Stimulated activated CD4-positive, alpha-beta T cell treated with anti-CD3 and anti-CD28 coated beads, TNF-alpha, amount 100 ng/mL, for 1 hour (primary cell): Measurements from ENCODE around the gene RNF181.
"Not testable (repeated sequence)": the region's sequence is repeated elsewhere in the genome, so short reads cannot be mapped to it uniquely, and the experiment has no call there.

Experiments
- DNase-seq, 3 donors: peaks; one replicate each; pipeline ENCODE4 v3.0.0-alpha.2; 2020; ENCODE audit warnings: low read depth in 3 of 3, low spot score in 1 of 3

Gene RNF181, protein sequence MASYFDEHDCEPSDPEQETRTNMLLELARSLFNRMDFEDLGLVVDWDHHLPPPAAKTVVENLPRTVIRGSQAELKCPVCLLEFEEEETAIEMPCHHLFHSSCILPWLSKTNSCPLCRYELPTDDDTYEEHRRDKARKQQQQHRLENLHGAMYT

GRCh38 chr2:85595301-85596025, at the start of gene RNF181:
Gene RNF181, plus strand, starts transcription at chr2:85595745. Its CDS starts 19 bp downstream, at chr2:85595764.
- peak; percentile 69 to 78 (median 77) for DNase-seq

DNA sequence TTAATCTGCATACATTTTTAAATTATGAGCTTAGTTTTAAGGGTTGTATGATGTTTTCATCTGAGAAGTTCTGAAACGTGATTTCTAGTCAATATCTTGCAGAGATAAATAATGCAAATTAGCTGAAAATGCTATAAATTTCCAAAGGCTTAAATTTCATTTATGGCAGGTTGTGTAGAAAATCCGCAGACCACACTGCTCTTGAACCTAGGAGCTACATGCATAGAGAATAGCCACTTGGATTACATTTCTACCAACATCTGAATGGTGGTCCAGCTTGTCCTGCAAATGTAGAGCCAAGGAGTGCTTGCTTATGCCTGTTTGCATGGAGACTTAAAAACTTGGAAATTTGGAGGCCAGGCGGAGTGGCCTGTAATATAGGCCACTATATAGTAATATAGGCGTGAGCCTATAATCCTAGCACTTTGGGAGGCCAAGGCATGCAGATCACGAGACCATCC, 49.7 kb upstream of the RNF181 start:
- no peak for DNase-seq

DNA sequence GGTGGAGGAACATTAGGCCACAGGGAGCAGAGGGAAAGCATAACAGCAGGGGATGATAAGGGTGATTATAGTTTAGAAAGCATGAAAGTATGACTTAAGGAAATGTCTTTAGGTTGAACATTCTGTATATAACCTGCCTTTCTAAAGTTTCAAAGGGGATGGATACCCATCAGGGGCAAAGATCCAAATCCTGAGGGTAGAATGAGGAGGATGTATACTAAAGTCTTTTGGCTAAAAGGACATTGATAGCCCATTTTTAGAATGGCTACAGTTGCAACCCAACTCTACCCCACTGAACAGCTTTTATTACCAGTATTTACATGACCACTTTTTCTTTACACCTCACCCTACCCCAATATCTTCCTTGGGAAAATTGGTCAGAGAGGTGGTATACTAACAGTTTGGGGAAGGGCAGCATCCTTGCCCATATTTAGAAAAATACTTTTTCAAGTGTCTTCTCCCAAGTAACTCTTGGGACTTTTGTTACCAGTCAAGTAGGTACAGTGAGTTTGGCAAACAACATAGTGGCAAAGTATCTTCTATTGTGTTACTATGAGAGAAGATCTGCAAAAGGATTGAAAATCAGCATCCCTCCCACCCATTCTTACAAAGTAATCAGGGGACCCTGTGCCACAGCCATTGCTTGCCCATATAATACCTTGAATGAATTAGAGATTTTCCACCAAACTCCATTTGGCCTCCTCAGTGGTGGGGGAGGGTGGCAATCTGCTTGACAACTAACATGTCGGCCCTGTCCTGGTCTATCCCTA, 48.3 kb upstream of the RNF181 start:
- DNase-seq, result no peak

DNA sequence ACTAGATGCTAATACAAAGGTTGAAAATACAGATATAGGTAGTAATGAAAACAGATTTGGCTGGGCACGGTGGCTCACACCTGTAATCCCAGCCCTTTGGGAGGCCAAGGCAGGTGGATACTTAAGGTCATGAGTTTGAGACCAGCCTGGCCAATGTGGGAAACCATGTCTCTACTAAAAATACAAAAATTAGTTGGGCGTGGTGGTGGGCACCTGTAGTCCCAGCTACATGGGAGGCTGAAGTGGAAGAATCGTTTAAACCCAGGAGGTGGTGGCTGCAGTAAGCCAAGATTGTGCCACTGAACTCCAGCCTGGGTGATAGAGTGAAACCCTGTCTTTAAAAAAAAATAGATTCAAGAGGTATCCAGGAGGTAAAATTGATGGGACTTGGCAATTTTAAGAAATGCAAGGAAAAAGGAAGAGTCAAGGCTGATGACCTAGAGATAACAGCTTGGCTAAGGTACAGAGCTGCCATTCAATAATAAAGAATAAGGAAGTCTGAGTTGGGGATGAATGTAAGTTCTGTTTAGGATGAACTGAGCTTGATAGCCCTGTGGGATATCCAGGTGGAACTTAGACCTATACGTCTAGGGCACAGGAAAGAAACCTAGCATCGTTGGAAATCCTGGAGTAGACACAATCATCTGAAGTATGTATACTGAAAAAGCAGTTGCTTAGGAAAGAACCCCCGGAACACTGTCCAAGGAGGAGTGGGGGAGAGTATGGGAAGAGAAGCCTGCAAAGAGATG, 47.5 kb upstream of the RNF181 start:
- no peak for DNase-seq

GRCh38 chr2:85548608-85548900, 47.0 kb upstream of the RNF181 start:
- no peak for DNase-seq

GRCh38 chr2:85549095-85549494, 46.5 kb upstream of the RNF181 start:
- DNase-seq, result no peak

DNA sequence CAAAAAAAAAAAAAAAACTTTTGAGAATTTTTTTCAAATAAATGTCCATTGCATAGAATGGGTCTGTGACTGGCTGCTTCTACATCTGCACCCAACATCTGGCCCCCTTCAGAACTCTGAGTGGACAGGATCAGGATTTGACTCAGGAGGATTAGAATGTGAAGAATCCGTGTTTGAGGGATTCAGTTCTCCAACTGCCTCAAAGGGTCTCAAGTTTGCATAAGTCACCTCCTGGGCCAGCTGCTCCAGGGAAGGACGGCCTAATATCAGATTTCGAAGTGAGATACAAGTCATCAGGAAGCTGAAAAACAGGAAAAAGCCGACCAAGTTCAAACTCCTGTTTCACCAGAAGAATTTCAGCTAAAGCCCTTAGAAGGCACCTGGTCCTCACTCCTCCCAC, 45.7 kb upstream of the RNF181 start:
- no peak for DNase-seq

- DNase-seq, result no peak
Observed at GRCh38 chr2:85550486-85550885, 45.1 kb upstream of the RNF181 start.

- DNase-seq, result peak; percentile 72 to 84 (median 75)
Observed at GRCh38 chr2:85551698-85552678, 43.6 kb upstream of the RNF181 start.

DNA sequence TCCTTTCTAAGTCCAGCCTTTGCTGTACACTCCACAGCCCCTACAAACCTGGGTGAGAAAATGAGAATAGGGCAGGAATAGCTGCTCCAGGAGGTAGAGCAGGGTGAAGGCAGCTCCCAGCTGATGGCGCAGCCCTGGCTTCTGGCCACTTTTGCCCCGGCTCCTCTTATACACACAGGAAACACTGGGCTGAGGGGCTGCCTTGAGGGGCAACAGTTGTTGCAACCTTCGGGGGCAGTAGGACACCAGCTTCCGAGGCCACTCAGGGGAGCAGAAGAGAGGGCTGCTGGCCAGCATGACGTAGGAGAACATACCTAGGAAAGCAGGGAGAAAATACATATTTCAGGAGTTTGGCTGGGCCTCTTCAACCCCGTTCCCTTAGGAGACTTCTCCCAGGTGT, 42.4 kb upstream of the RNF181 start:
- DNase-seq, result no peak

DNA sequence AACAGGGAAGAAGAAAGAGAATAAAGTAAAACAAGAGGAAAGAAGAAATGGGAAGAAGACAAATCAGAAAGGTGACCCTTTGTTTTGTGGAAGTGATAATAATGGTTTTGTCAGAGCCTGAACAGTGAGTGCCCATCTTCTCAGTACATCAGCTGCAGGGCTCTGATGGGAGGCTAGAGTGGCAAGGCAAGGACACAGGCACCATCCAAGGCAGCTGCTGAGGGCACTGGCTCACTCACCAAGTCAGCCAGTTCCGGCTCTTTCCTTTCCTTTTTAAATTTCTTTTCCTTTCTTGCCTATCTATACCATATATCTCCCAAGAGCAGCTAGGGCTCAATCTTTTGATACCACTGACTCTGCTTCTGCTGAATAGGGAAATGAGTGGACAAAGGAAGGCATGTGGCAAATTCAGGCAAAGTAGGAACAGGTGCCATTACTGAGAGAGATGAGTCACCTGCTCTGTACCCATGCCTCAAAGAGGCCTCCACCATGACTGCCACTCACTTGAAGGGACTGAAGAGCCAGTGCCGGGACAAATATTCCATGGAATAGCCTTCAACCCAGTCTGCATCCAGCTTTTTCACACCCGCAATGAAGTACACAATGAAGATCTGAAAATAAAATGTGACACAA, 40.4 kb upstream of the RNF181 start:
- DNase-seq, result no peak

DNA sequence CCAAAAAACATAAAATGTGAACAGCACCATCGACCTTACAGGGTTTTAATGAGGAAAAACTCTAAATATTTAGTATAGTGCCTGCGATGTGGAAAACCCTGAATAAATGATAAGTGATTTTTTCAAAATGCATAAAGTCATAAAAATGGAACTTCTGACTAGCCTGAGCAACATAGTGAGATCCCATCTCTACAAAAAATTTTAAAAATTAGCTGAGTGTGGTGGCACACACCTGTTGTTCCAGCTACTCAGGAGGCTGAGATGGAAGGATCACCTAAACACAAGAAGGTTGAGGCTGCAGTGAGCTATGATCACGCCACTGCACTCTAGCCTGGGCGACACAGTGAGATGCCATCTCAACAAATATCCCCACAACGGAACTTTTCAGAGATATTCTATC, 38.4 kb upstream of the RNF181 start:
- no peak for DNase-seq

GRCh38 chr2:85558160-85558559, 37.4 kb upstream of the RNF181 start:
- DNase-seq, result no peak

DNA sequence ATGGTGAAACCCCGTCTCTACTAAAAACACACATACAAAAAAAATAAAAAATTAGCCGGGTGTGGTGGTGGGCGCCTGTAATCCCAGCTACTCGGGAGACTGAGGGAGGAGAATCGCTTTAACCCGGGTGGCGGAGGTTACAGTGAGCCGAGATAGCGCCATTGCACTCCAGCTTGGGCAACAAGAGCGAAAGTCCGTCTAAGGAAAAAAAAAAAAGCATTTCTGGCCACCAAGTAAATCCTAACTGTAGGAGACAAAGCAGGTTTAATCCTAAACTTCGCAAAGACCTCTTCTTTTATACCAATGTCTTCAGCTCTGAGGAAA, 35.2 kb upstream of the RNF181 start:
- DNase-seq, result not testable (repeated sequence)

DNA sequence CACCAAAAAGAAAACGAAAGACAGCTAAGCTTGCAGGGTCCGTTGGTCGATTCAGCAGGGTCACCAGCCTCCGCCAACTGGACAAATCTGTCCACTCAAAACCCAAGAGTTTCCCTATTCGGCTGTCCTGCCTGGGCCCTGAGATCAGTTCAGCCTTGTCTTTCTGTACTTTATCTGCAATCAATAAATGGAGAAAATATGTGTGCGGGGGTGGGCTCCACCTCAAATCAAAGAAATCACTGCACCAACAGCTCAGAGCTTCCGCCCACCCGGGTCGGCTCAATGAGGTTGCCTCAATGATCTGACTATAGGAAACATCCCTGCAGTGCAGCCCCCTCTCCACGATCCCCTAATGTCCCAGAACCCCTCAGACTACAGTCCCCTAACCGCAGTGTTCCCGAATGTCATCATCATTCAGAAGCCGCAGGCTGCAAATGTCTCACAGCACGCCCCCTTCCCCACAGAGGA, 34.7 kb upstream of the RNF181 start:
- no peak for DNase-seq

DNA sequence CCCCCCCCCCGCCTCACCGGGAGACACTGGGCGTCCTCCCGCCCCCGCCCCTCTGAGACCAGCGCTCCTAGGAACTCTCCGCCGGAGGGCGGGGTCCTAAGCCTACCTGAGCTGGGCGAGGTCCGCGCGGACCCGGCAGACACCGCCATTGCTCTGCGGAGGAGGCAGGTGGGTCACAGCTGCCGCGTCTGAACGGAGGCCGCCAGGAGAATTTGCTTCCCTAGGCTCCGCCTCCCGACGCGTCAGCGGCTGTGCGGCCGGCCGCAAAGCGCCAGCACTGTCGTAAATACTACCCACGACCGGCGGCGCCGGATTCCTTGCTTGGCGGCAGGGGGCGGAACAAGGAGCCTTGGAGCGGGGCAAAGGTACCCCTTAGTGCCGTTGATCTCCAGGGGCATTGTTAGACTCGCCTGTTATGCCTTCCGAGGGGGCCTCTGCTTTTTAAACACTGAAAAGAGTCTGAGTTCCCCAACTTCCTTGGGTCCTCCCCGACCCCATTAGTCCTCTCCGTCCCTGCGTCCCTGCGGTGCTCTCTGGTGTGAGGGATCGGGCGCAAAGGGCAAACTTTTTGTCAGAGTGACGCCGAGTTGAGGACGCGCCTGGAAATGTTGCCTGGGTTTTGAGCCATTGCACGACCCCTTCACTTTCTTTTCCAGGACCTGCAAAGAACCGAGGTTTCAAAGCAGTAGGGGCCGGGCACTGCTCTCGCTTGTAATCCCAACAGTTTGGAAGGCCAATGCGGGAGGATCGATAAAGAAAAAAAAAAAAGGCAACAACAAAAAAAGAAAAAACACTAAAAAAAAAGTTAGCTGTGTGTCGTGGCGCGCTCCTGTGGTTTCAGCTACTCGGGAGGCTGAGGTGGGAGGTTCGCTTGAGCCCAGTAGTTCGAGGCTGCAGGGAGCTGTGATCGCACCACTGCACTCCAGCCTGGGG, 34.0 kb upstream of the RNF181 start, which contains the start of gene GGCX:
TSS of gene GGCX (minus strand) at position 214 of the 933 bp plus-strand sequence. CDS start at position 149, 65 bp downstream.
- DNase-seq, result peak; percentile 81 to 89 (median 87)

- DNase-seq, result no peak
Observed at GRCh38 chr2:85564144-85564563, 31.4 kb upstream of the RNF181 start.

DNA sequence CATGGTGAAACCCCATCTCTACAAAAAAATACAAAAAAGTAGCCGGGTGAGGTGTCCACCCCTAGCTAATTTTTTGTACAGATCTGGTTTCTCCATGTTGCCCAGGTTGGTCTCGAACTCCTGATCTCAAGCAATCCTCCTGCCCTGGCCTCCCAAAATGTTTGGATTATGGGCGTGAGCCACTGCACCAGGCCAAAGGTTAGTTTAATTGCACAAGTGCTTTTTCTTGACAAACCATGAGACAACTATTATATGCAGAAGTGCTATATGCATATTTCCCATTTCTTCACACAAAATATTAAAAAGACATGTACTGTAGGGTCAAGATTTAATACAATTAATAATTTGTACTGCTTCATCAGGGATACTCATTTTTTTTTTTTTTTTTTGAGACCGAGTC, 29.3 kb upstream of the RNF181 start:
- no peak for DNase-seq

DNA sequence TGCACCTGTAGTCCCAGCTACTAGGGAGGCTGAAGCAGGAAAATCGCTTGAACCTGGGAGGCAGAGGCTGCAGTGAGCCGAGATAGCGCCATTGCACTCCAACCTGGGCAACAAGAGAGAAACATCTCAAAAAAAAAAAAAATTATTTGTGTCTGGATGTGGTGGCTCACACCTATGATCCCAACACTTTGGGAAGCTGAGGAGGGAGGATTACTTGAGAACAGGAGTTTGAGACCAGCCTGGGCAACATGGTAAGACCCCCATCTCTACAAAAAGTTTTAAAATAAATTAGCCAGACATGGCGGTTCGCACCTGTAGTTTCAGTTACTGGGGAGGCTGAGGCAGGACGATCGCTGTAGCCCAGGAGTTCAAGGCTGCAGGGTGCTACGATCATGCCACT, 19.8 kb upstream of the RNF181 start:
- no peak for DNase-seq
